NCI-H146 treated with DMSO at 0.1 percent for 48 hours (cell line): ENCODE results near the gene MPPED2.
A peak's percentile ranks its signal among the peaks of the same experiment; 100 is the strongest.

Source experiments
- DNase-seq: peaks from one replicate; lab custom pipeline; 2025; ENCODE audit not compliant: unreplicated experiment; lab: John Stamatoyannopoulos, UW

Gene MPPED2

GRCh38 chr11:30488304-30488998 lies 97.7 kb downstream of the MPPED2 start:
- peak; percentile 38 for DNase-seq

GRCh38 chr11:30487200-30487898 lies 98.8 kb downstream of the MPPED2 start:
- DNase-seq, result no peak

- DNase-seq, result no peak
These were observed 100.4 kb downstream of the MPPED2 start for GRCh38 chr11:30485756-30486155.

GRCh38 chr11:30485222-30485621 lies 100.9 kb downstream of the MPPED2 start:
- DNase-seq, result no peak

GRCh38 chr11:30483056-30483455 lies 103.1 kb downstream of the MPPED2 start:
- DNase-seq, result no peak

GRCh38 chr11:30481796-30482195 lies 104.4 kb downstream of the MPPED2 start:
- DNase-seq, result no peak

- DNase-seq, result no peak
These were observed 104.8 kb downstream of the MPPED2 start for GRCh38 chr11:30481330-30481729.

GRCh38 chr11:30479899-30480298 lies 106.3 kb downstream of the MPPED2 start:
- no peak for DNase-seq

- no peak for DNase-seq
These were observed 107.2 kb downstream of the MPPED2 start for GRCh38 chr11:30478923-30479322.

GRCh38 chr11:30477061-30477460 lies 109.1 kb downstream of the MPPED2 start:
- DNase-seq, result no peak

GRCh38 chr11:30474151-30474954 lies 111.8 kb downstream of the MPPED2 start:
- DNase-seq, result no peak

GRCh38 chr11:30471244-30471643 lies 114.9 kb downstream of the MPPED2 start:
- DNase-seq, result no peak

- DNase-seq, result no peak
These were observed 117.3 kb downstream of the MPPED2 start for GRCh38 chr11:30468881-30469280.

- DNase-seq, result no peak
These were observed 119.0 kb downstream of the MPPED2 start for GRCh38 chr11:30467176-30467575.

GRCh38 chr11:30465623-30466022 lies 120.5 kb downstream of the MPPED2 start:
- no peak for DNase-seq

GRCh38 chr11:30465192-30465591 lies 121.0 kb downstream of the MPPED2 start:
- DNase-seq, result no peak

GRCh38 chr11:30463266-30463665 lies 122.9 kb downstream of the MPPED2 start:
- DNase-seq, result no peak

- DNase-seq, result no peak
These were observed 123.7 kb downstream of the MPPED2 start for GRCh38 chr11:30462421-30462820.

- no peak for DNase-seq
These were observed 126.3 kb downstream of the MPPED2 start for GRCh38 chr11:30459821-30460220.

GRCh38 chr11:30459306-30459705 lies 126.8 kb downstream of the MPPED2 start:
- no peak for DNase-seq

- no peak for DNase-seq
These were observed 127.6 kb downstream of the MPPED2 start for GRCh38 chr11:30458541-30458940.

- DNase-seq, result no peak
These were observed 129.1 kb downstream of the MPPED2 start for GRCh38 chr11:30457087-30457486.
